Adrenal gland (tissue), 5 donors: ENCODE results near the gene INPP1.

Experiments
- POLR2A ChIP-seq, 2 donors: fragments of 450-650 bp; IDR thresholded peaks; one replicate each; pipeline ENCODE4 v1.6.1; 2017; ENCODE audit warnings: antibody characterized with exemption in 2 of 2, mild to moderate bottlenecking in 2 of 2, moderate library complexity in 1 of 2
- TF ChIP-seq, protein P1 (sequence below), 6 experiments: fragments of 450-650 bp in 4 of 6; fragments of 200-600 bp in 2 of 6; sonication (generic) in 1 of 6; IDR thresholded peaks; 1 replicate in 5 of 6; 2 replicates in 1 of 6; pipeline versions ENCODE4 v1.5.1 to v1.8.0; 2016 to 2021; ENCODE audit warnings: antibody characterized with exemption in 6 of 6, mild to moderate bottlenecking in 2 of 6, moderate library complexity in 1 of 6
- donor health status: DM: no; HTN: no; CAD: no.

DNA sequence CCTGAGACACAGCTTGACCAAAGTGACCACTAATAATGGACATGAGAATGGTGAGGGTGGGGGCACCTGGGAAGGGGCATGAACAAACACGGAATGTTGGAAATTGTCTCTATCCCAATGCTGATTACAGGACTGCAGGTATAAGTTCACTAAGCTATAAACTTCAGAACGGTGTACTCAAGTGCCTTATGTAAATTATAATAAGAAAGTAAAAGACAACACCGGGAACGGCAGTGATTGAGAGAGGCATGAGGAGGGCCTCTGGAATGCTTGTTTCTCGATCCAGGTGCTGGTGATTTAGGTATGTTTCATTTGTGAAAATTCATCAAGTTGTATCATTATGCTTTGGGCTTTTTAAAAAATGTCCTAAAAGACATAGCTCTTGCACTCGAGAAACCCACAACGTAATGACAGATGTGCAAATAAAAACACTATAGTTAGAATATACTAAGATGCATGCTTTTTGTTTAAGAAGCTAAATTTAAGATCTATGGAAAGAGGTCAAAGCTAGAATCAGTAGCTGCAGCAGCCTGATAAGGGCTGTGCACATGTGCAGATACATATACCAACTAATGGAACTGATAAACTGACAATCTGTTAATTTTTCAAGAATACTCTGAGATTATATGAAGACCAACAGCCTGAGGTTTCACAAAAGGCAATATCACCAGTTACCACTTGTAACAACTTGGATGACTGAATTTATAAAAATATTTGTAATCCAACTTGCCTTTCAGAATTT lies 31.3 kb upstream of the INPP1 start:
- TF ChIP-seq, protein P1, sequence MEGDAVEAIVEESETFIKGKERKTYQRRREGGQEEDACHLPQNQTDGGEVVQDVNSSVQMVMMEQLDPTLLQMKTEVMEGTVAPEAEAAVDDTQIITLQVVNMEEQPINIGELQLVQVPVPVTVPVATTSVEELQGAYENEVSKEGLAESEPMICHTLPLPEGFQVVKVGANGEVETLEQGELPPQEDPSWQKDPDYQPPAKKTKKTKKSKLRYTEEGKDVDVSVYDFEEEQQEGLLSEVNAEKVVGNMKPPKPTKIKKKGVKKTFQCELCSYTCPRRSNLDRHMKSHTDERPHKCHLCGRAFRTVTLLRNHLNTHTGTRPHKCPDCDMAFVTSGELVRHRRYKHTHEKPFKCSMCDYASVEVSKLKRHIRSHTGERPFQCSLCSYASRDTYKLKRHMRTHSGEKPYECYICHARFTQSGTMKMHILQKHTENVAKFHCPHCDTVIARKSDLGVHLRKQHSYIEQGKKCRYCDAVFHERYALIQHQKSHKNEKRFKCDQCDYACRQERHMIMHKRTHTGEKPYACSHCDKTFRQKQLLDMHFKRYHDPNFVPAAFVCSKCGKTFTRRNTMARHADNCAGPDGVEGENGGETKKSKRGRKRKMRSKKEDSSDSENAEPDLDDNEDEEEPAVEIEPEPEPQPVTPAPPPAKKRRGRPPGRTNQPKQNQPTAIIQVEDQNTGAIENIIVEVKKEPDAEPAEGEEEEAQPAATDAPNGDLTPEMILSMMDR (IDR thresholded peaks at IDR 0.05), result no peak
- TF ChIP-seq POLR2A (IDR thresholded peaks at IDR 0.05), result no peak
